Epithelial cell of proximal tubule (primary cell): Measurements from ENCODE around the gene CCT7. TPM values are rescaled to one million over a fixed set of nuclear protein-coding genes. Genes with fewer than 3 reads are reported as not detected.

Source experiments
- DNase-seq: peaks from one replicate; pipeline ENCODE4 v3.0.0-alpha.2; 2011; ENCODE audit warnings: low read depth
- H3K4me3 ChIP-seq: 2 replicates; pipeline ENCODE4 v1.5.1; 2011; ENCODE audit warnings: low read depth, mild to moderate bottlenecking, low read length
- CTCF ChIP-seq: conservative IDR thresholded peaks from 2 replicates; pipeline ENCODE4 v1.5.1; 2012; ENCODE audit warnings: low read depth, mild to moderate bottlenecking, low read length
- total RNA-seq: library from RNA; depleted of rRNA; stranded (reverse); fragments of >200 nt; gene quantifications from 2 replicates; pipeline ENCODE4 v1.2.3, GENCODE V29; 2015

Gene CCT7
- total RNA-seq, 1 donor from 2014 or later: 393 TPM

- H3K4me3 ChIP-seq: no peak overlapping the region
- TF ChIP-seq CTCF: no peak
- DNase-seq: no peak
Measured at GRCh38 chr2:73254343-73255006, 20.4 kb downstream of the CCT7 start.

GRCh38 chr2:73255007-73255644 lies 21.0 kb downstream of the CCT7 start:
- DNase-seq: no peak
- no peak for TF ChIP-seq CTCF
- no peak overlapping the region for H3K4me3 ChIP-seq

DNA sequence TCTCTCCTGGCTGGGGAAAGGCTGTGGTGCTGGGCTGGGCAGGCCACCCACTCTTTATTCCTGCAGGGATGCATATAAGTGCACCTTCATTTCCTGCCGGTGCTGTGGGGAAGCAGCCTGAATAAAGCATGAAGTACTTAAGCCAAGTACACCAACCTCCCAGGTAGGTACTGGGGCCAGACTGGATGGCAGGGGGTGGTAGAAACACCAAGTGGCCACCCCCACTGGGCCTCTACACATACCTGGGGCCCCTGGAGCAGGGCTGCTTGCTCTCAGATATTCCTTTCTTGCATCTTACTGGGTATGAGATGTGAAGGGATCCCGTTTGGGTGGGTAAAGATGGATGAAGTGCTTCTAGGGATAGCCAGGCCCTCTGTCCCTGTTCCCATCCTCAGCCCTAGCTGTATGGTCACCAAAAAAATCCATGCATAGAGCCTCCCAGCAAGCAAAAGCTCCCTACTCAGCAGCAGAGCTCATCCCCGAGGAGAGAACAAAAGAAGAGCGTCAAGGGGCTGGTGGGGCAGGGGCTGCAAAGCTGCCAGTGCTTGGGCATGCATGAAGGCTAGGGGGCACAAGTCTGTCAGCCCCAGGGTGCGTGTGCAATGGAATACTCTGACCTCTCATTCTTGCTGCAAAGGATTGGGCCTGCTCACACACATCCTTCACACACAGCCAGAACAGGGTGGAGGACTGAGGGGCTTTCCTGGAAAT lies 22.0 kb downstream of the CCT7 start:
- H3K4me3 ChIP-seq: no peak overlapping the region
- no peak for DNase-seq
- TF ChIP-seq CTCF: no peak

DNA sequence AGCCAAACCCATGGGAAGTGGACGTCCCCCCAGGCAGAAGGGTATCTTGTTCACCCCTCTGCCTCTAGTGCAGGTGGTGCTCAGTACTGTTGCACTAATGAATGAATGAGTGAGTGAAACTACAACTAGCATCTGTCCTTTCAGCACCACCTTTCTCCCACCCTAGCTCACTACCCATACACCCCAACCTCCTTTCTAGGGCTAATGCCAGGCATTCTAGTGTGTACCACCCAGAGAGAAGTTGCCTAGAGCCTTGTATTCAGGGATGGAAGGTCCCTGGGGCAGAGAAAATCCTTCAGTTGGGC lies 22.5 kb downstream of the CCT7 start:
- no peak overlapping the region for H3K4me3 ChIP-seq
- no peak for TF ChIP-seq CTCF
- DNase-seq: no peak

DNA sequence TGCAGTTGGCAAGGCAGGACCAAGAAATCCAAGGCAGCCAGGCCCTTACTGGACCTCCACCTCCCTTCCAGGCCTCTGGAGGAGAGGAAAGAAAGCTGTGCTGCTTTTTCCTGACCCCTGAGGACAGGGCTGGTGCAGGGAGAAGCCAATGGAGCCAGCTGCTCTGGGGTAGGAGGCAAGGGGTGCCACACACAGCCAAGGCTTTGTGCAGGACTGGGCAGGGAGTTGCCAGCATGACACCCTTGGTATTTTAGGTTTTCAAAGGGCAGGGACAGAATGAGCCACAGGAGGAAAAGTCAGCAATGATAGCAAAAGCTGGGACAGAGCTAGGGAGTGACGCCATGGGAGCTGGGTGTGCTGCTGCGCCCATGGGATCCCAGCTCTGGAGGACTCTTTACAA lies 22.9 kb downstream of the CCT7 start:
- no peak for DNase-seq
- no peak overlapping the region for H3K4me3 ChIP-seq
- no peak for TF ChIP-seq CTCF

- H3K4me3 ChIP-seq: no peak overlapping the region
- DNase-seq: no peak
- TF ChIP-seq CTCF: no peak
Measured at GRCh38 chr2:73257425-73258125, 23.5 kb downstream of the CCT7 start.
